Limb (tissue), 2 donors: ENCODE measurements around the gene MAP3K4.

ENCODE experiments used
- DNase-seq, 2 donors: peaks; one replicate each; pipeline ENCODE4 v3.0.0-alpha.2; 2016; ENCODE audit errors: extremely low spot score in 2 of 2

The MAP3K4 gene

GRCh38 chr6:160991406-160992060, at the start of gene MAP3K4:
MAP3K4 (plus strand) TSS chr6:160991769; CDS start chr6:160991932, 163 bp downstream.
- DNase-seq, result peak; percentile 65 to 90

GRCh38 chr6:160943997-160944396, 47.6 kb upstream of the MAP3K4 start:
- no peak for DNase-seq

- DNase-seq, result no peak
These were observed 45.9 kb upstream of the MAP3K4 start for GRCh38 chr6:160945516-160946177.

GRCh38 chr6:160949531-160949930, 42.0 kb upstream of the MAP3K4 start:
- DNase-seq, result no peak

GRCh38 chr6:160950507-160950906, 41.1 kb upstream of the MAP3K4 start:
- DNase-seq, result no peak

GRCh38 chr6:160951187-160952030, 40.2 kb upstream of the MAP3K4 start:
- DNase-seq, result no peak

GRCh38 chr6:160952633-160953281, 38.8 kb upstream of the MAP3K4 start:
- no peak for DNase-seq

- no peak for DNase-seq
These were observed 35.9 kb upstream of the MAP3K4 start for GRCh38 chr6:160955508-160956295.

- DNase-seq, result no peak
These were observed 35.1 kb upstream of the MAP3K4 start for GRCh38 chr6:160956300-160957035.

- DNase-seq, result no peak
These were observed 31.7 kb upstream of the MAP3K4 start for GRCh38 chr6:160959726-160960435.

GRCh38 chr6:160960839-160961238, 30.7 kb upstream of the MAP3K4 start:
- no peak for DNase-seq

GRCh38 chr6:160962835-160963623, 28.5 kb upstream of the MAP3K4 start:
- DNase-seq, result no peak

GRCh38 chr6:160963651-160964050, 27.9 kb upstream of the MAP3K4 start:
- DNase-seq, result no peak

- no peak for DNase-seq
These were observed 25.7 kb upstream of the MAP3K4 start for GRCh38 chr6:160965893-160966292.

GRCh38 chr6:160966493-160967229, 24.9 kb upstream of the MAP3K4 start:
- no peak for DNase-seq

GRCh38 chr6:160967351-160967750, 24.2 kb upstream of the MAP3K4 start:
- DNase-seq, result no peak

- DNase-seq, result no peak
These were observed 23.7 kb upstream of the MAP3K4 start for GRCh38 chr6:160967833-160968232.

- DNase-seq, result no peak
These were observed 20.4 kb upstream of the MAP3K4 start for GRCh38 chr6:160971171-160971570.
